ENCODE data around the gene GPATCH8. TPM values are rescaled to one million over a fixed set of nuclear protein-coding genes. Genes with fewer than 3 reads are reported as not detected.

The GPATCH8 gene
- total and polyA plus RNA-seq, 9 of the 15 experiments (the other 6 are each of a cell fraction or from before 2014, with no cell fraction given): 10.6 to 29.6 (median 13.2) TPM

DNA sequence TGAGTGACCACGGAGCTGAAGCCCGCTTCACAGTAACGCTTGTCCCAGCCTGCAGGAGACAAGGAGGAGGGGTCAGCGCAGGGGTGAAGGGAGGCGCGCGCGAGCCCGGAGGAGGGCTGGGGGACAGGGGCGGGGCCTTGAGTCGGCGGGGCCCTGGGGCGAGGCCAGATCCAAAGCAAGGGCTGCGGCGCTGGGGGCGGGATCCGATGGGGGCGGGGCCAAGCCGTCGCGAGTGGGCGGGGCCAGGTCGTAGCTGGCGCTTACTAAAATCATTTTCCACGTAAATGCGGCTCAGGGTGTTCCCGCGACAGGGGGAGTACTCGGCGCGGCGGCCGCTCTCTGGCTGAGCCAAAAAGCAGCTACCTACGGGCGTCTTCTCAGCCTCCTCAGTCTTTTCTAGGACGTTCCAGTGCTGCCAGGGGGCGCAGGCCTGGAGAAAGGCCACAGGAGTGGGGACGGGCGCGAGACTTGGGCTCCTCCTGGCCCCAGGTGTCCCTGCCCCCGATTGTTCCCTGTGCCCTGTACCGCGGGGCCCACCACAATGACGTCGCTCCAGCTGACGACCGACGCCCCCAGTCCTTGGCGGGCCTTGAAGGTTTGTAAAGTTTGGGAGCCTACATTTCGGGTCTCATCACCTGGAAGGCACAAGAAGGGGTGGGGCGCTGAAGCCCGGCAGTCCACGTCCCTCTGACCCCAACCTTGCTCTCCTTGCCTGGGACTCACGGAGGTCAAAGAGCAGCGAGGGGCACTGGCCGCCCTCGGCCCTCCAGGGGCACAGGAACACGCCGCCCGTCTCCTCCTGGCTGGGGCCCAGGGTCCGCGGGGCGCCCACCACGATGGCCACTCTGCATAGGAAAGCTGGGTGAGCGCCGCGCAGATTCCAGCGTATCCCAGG lies 117.7 kb downstream of the GPATCH8 start (continued):
- TF ChIP-seq, protein P1, sequence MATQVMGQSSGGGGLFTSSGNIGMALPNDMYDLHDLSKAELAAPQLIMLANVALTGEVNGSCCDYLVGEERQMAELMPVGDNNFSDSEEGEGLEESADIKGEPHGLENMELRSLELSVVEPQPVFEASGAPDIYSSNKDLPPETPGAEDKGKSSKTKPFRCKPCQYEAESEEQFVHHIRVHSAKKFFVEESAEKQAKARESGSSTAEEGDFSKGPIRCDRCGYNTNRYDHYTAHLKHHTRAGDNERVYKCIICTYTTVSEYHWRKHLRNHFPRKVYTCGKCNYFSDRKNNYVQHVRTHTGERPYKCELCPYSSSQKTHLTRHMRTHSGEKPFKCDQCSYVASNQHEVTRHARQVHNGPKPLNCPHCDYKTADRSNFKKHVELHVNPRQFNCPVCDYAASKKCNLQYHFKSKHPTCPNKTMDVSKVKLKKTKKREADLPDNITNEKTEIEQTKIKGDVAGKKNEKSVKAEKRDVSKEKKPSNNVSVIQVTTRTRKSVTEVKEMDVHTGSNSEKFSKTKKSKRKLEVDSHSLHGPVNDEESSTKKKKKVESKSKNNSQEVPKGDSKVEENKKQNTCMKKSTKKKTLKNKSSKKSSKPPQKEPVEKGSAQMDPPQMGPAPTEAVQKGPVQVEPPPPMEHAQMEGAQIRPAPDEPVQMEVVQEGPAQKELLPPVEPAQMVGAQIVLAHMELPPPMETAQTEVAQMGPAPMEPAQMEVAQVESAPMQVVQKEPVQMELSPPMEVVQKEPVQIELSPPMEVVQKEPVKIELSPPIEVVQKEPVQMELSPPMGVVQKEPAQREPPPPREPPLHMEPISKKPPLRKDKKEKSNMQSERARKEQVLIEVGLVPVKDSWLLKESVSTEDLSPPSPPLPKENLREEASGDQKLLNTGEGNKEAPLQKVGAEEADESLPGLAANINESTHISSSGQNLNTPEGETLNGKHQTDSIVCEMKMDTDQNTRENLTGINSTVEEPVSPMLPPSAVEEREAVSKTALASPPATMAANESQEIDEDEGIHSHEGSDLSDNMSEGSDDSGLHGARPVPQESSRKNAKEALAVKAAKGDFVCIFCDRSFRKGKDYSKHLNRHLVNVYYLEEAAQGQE (IDR thresholded peaks at IDR 0.05; ENCODE audit: borderline replicate concordance): peak; percentile 21; the same call in 1 of the 2 replicates
- TF ChIP-seq, protein P1 (CRISPR knock-in tag; IDR thresholded peaks at IDR 0.05; ENCODE audit: low read depth): no peak
- TF ChIP-seq, protein P2, sequence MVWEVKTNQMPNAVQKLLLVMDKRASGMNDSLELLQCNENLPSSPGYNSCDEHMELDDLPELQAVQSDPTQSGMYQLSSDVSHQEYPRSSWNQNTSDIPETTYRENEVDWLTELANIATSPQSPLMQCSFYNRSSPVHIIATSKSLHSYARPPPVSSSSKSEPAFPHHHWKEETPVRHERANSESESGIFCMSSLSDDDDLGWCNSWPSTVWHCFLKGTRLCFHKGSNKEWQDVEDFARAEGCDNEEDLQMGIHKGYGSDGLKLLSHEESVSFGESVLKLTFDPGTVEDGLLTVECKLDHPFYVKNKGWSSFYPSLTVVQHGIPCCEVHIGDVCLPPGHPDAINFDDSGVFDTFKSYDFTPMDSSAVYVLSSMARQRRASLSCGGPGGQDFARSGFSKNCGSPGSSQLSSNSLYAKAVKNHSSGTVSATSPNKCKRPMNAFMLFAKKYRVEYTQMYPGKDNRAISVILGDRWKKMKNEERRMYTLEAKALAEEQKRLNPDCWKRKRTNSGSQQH (CRISPR knock-in tag; IDR thresholded peaks at IDR 0.05): no peak
- TF ChIP-seq IFI16 (CRISPR knock-in tag; IDR thresholded peaks at IDR 0.05): no peak
- no peak for TF ChIP-seq ZZZ3 (IDR thresholded peaks at IDR 0.05)
- TF ChIP-seq, protein P3, sequence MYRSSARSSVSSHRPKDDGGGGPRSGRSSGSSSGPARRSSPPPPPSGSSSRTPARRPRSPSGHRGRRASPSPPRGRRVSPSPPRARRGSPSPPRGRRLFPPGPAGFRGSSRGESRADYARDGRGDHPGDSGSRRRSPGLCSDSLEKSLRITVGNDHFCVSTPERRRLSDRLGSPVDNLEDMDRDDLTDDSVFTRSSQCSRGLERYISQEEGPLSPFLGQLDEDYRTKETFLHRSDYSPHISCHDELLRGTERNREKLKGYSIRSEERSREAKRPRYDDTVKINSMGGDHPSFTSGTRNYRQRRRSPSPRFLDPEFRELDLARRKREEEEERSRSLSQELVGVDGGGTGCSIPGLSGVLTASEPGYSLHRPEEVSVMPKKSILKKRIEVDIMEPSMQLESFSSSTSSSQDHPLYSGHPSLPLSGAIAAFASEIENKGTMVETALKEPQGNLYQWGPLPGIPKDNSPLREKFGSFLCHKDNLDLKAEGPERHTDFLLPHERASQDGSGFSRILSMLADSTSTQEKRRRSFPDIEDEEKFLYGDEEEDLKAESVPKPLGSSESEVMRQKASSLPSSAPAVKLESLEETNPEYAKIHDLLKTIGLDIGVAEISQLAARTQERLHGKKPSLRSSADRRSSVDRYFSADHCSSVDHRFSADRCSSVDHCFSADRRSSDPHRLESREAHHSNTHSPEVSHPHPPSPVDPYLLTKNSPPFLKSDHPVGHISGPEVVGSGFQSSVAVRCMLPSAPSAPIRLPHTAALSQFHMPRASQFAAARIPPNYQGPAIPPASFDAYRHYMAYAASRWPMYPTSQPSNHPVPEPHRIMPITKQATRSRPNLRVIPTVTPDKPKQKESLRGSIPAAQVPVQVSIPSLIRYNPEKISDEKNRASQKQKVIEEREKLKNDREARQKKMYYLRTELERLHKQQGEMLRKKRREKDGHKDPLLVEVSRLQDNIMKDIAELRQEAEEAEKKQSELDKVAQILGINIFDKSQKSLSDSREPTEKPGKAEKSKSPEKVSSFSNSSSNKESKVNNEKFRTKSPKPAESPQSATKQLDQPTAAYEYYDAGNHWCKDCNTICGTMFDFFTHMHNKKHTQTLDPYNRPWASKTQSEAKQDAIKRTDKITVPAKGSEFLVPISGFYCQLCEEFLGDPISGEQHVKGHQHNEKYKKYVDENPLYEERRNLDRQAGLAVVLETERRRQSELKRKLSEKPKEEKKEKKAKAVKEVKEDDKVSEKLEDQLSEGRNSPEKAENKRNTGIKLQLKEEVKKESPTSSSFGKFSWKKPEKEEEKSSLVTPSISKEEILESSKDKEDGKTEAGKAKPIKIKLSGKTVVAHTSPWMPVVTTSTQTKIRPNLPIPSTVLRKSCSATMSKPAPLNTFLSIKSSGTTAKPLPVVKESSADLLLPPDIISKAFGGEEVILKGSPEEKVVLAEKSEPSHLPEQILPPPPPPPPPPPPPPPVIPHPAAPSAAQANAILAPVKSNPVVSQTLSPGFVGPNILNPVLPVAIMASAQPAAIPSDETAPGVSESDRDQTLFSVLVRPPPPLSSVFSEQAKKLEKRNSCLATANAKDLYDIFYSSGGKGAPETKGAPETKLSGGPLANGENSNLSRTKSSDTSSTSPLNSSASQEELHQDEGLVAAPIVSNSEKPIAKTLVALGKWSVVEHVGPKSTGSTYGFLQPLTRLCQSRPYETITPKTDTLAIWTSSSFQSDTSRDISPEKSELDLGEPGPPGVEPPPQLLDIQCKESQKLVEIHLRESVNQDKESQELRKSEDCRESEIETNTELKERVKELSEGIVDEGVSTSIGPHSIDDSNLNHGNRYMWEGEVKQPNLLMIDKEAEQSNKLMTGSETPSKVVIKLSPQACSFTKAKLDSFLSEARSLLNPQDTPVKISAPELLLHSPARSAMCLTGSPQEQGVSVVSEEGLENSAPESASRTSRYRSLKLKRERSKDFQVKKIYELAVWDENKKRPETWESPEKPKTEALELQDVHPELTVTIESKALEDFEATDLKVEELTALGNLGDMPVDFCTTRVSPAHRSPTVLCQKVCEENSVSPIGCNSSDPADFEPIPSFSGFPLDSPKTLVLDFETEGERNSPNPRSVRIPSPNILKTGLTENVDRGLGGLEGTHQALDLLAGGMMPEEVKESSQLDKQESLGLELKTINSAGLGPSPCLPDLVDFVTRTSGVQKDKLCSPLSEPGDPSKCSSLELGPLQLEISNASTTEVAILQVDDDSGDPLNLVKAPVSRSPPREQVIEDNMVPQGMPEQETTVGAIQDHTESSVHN (IDR thresholded peaks at IDR 0.05; ENCODE audit: borderline replicate concordance in 1 of 2, low read depth in 1 of 2): no peak
- TF ChIP-seq HNRNPL (IDR thresholded peaks at IDR 0.05; ENCODE audit: low read depth, low read length): no peak
- TF ChIP-seq SMC3 (conservative IDR thresholded peaks at IDR 0.05; ENCODE audit: insufficient read depth, low read depth, low read length): no peak

Measured in K562 (cell line).